SK-N-SH treated with all-trans-retinoic acid at 6 μM for 48 hours (cell line): Measurements from ENCODE around the gene SLC49A4.

Experiments
- ATAC-seq: fragments of 200-7000 bp; cut with Tn5 transposase; 3 replicates; pipeline ENCODE4 v1.9.1; 2020; ENCODE audit warnings: mild to moderate bottlenecking, moderate library complexity
- ARNTL ChIP-seq: fragments of 450-650 bp; formaldehyde crosslinking; IDR thresholded peaks from 2 replicates; pipeline ENCODE4 v1.5.0; 2020; ENCODE audit warnings: low read depth, mild to moderate bottlenecking, moderate library complexity, borderline replicate concordance
- BACH2 ChIP-seq: fragments of 250-450 bp; sonication (Bioruptor Pico); IDR thresholded peaks from 2 replicates; pipeline ENCODE4 v1.9.0; 2021; ENCODE audit warnings: mild to moderate bottlenecking, borderline replicate concordance
- CSDC2 ChIP-seq: fragments of 250-450 bp; sonication (Bioruptor Pico); IDR thresholded peaks from 2 replicates; pipeline ENCODE4 v1.5.0; 2020; ENCODE audit warnings: mild to moderate bottlenecking, moderate library complexity
- ESRRG ChIP-seq: fragments of 250-450 bp; sonication (Bioruptor Pico); IDR thresholded peaks from 2 replicates; pipeline ENCODE4 v1.6.1; 2021; ENCODE audit warnings: mild to moderate bottlenecking
- GLIS3 ChIP-seq: fragments of 250-450 bp; sonication (Bioruptor Pico); IDR thresholded peaks from 2 replicates; pipeline ENCODE4 v1.5.0; 2020; ENCODE audit warnings: mild to moderate bottlenecking, moderate library complexity
- OSR1 ChIP-seq: fragments of 250-450 bp; sonication (Bioruptor Pico); IDR thresholded peaks from 2 replicates; pipeline ENCODE4 v1.8.0; 2022; ENCODE audit warnings: moderate library complexity, mild to moderate bottlenecking, inconsistent platforms
- PATZ1 ChIP-seq: fragments of 250-450 bp; sonication (Bioruptor Pico); IDR thresholded peaks from 2 replicates; pipeline ENCODE4 v1.8.0; 2020; ENCODE audit warnings: mild to moderate bottlenecking, moderate library complexity, borderline replicate concordance
- POU6F1 ChIP-seq: fragments of 250-450 bp; sonication (Bioruptor Pico); IDR thresholded peaks from 2 replicates; pipeline ENCODE4 v1.8.0; 2021; ENCODE audit warnings: low read depth, mild to moderate bottlenecking, moderate library complexity, borderline replicate concordance
- PPARA ChIP-seq: fragments of 250-450 bp; sonication (Bioruptor Pico); IDR thresholded peaks from 2 replicates; pipeline ENCODE4 v1.5.0; 2020; ENCODE audit warnings: mild to moderate bottlenecking, borderline replicate concordance
- RARB ChIP-seq: fragments of 250-450 bp; sonication (Bioruptor Pico); IDR thresholded peaks from 2 replicates; pipeline ENCODE4 v1.8.0; 2021; ENCODE audit warnings: mild to moderate bottlenecking, moderate library complexity
- SNAI2 ChIP-seq: fragments of 250-450 bp; sonication (Bioruptor Pico); IDR thresholded peaks from 2 replicates; pipeline ENCODE4 v1.5.0; 2020; ENCODE audit warnings: mild to moderate bottlenecking, moderate library complexity
- TCF4 ChIP-seq: fragments of 250-450 bp; sonication (Bioruptor Pico); IDR thresholded peaks from 2 replicates; pipeline ENCODE4 v1.8.0; 2021; ENCODE audit warnings: mild to moderate bottlenecking, moderate library complexity, borderline replicate concordance
- TOX ChIP-seq: fragments of 250-450 bp; sonication (Bioruptor Pico); IDR thresholded peaks from 2 replicates; pipeline ENCODE4 v1.8.0; 2021; ENCODE audit warnings: mild to moderate bottlenecking, moderate library complexity, borderline replicate concordance
- ZFP3 ChIP-seq: fragments of 250-450 bp; sonication (Bioruptor Pico); IDR thresholded peaks from 2 replicates; pipeline ENCODE4 v1.5.0; 2020; ENCODE audit warnings: mild to moderate bottlenecking, moderate library complexity
- ZFP30 ChIP-seq: fragments of 450-650 bp; formaldehyde crosslinking; IDR thresholded peaks from 2 replicates; pipeline ENCODE4 v1.5.0; 2022; ENCODE audit warnings: mild to moderate bottlenecking, moderate library complexity
- ZNF565 ChIP-seq: fragments of 450-650 bp; formaldehyde crosslinking; conservative IDR thresholded peaks from 2 replicates; pipeline ENCODE4 v1.5.0; 2020; ENCODE audit warnings: low read depth, mild to moderate bottlenecking, moderate library complexity
- ZNF70 ChIP-seq: fragments of 450-650 bp; formaldehyde crosslinking; IDR thresholded peaks from 2 replicates; pipeline ENCODE4 v1.5.0; 2020; ENCODE audit warnings: mild to moderate bottlenecking, moderate library complexity
- ZNF8 ChIP-seq: fragments of 450-650 bp; formaldehyde crosslinking; IDR thresholded peaks from 2 replicates; pipeline ENCODE4 v1.5.0; 2020; ENCODE audit warnings: mild to moderate bottlenecking, moderate library complexity
- TF ChIP-seq, protein P1 (sequence below): fragments of 250-450 bp; sonication (Bioruptor Pico); IDR thresholded peaks from 2 replicates; pipeline ENCODE4 v1.5.0; 2020; ENCODE audit warnings: mild to moderate bottlenecking, moderate library complexity
- TF ChIP-seq, protein P2 (sequence below): fragments of 250-450 bp; sonication (Bioruptor Pico); IDR thresholded peaks from 2 replicates; pipeline ENCODE4 v1.5.1; 2021; ENCODE audit warnings: mild to moderate bottlenecking, moderate library complexity

The SLC49A4 gene

GRCh38 chr3:122928396-122929187 is 133.7 kb downstream of the SLC49A4 start:
- TF ChIP-seq ESRRG (no peak), CSDC2 (CRISPR knock-in tag) (no peak), PATZ1 (CRISPR knock-in tag) (no peak), ZNF8 (CRISPR knock-in tag) (no peak), GLIS3 (CRISPR knock-in tag) (no peak), POU6F1 (CRISPR knock-in tag) (no peak), PPARA (CRISPR knock-in tag) (no peak), TOX (CRISPR knock-in tag) (no peak), ARNTL (CRISPR knock-in tag) (no peak), OSR1 (CRISPR knock-in tag) (no peak), RARB (no peak), TCF4 (CRISPR knock-in tag) (no peak), BACH2 (CRISPR knock-in tag) (no peak), ZFP30 (CRISPR knock-in tag) (no peak), ZFP3 (CRISPR knock-in tag) (no peak), ZNF70 (CRISPR knock-in tag) (no peak)
- TF ChIP-seq, protein P1, sequence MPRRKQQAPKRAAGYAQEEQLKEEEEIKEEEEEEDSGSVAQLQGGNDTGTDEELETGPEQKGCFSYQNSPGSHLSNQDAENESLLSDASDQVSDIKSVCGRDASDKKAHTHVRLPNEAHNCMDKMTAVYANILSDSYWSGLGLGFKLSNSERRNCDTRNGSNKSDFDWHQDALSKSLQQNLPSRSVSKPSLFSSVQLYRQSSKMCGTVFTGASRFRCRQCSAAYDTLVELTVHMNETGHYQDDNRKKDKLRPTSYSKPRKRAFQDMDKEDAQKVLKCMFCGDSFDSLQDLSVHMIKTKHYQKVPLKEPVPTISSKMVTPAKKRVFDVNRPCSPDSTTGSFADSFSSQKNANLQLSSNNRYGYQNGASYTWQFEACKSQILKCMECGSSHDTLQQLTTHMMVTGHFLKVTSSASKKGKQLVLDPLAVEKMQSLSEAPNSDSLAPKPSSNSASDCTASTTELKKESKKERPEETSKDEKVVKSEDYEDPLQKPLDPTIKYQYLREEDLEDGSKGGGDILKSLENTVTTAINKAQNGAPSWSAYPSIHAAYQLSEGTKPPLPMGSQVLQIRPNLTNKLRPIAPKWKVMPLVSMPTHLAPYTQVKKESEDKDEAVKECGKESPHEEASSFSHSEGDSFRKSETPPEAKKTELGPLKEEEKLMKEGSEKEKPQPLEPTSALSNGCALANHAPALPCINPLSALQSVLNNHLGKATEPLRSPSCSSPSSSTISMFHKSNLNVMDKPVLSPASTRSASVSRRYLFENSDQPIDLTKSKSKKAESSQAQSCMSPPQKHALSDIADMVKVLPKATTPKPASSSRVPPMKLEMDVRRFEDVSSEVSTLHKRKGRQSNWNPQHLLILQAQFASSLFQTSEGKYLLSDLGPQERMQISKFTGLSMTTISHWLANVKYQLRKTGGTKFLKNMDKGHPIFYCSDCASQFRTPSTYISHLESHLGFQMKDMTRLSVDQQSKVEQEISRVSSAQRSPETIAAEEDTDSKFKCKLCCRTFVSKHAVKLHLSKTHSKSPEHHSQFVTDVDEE = no peak
- TF ChIP-seq, protein P2, sequence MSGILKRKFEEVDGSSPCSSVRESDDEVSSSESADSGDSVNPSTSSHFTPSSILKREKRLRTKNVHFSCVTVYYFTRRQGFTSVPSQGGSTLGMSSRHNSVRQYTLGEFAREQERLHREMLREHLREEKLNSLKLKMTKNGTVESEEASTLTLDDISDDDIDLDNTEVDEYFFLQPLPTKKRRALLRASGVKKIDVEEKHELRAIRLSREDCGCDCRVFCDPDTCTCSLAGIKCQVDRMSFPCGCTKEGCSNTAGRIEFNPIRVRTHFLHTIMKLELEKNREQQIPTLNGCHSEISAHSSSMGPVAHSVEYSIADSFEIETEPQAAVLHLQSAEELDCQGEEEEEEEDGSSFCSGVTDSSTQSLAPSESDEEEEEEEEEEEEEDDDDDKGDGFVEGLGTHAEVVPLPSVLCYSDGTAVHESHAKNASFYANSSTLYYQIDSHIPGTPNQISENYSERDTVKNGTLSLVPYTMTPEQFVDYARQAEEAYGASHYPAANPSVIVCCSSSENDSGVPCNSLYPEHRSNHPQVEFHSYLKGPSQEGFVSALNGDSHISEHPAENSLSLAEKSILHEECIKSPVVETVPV (CRISPR knock-in tag) = no peak
- TF ChIP-seq, all 23 proteins: peak for 0
- ATAC-seq = peak; percentile 16; the same call in 1 of the 3 replicates

DNA sequence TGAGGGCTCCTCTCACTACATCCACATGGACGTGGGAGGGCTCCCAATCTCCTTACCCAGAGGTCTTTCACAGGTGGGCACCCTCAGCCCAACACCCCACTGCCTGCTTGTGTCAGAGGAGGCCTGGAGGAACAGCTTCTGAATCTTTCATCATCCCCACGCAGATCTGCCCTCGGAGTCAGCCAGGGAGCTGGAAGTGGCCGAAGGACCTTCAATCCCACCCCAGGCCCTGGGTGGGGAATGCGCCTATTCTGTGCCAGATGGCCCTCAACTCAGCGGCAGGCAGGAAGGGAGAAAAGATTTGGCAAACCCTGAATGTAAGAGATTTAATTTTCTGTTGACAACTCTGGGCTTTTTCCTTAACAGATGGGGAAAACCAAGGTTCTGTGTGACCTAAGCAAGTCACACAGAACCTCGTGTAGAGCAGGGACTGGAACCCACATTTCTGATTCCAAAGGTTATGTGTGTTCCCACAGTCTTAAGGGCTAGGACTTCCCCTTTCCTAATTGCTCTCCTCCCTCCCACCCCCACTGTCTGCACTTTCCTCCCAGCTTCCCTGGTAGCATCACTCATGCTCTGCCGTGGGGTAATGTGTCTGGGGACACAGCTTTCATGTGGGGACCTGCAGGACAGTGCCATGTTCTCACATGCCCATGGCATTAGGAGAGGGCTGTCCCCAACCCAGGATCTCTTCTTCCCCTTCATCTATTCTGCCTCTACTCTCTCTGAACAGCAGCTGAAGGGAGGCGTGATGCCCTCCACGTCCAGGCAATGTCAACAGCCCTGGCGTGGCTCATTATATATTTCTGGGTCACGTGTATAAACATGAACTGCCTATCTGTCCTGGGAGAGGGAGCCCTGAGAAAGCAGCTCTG is 134.6 kb downstream of the SLC49A4 start:
- peak; percentile 41; the same call in 2 of the 3 replicates for ATAC-seq
- TF ChIP-seq GLIS3 (CRISPR knock-in tag) (no peak), ZNF70 (CRISPR knock-in tag) (no peak), TOX (CRISPR knock-in tag) (no peak), SNAI2 (no peak), ZFP30 (CRISPR knock-in tag) (no peak), ZNF565 (no peak), ZFP3 (CRISPR knock-in tag) (no peak)
- TF ChIP-seq, protein P2 (CRISPR knock-in tag) = no peak
